ENCODE data around the gene C1QTNF12.

GRCh38 chr1:1293263-1294249 is 47.0 kb upstream of the C1QTNF12 start:
- TF ChIP-seq EZH2 (IDR thresholded peaks at IDR 0.05; ENCODE audit: borderline replicate concordance, low read depth, low read length, severe bottlenecking) (no peak), CTCF (IDR thresholded peaks at IDR 0.05; ENCODE audit: extremely low read depth in 1 of 2, insufficient read depth in 1 of 2, low read depth in 1 of 2, low read length in 2 of 2) (no peak), POLR2AphosphoS5 (IDR thresholded peaks at IDR 0.05; ENCODE audit: insufficient read depth, low read depth, low read length) (no peak), MAX (IDR thresholded peaks at IDR 0.05; ENCODE audit: insufficient read depth, insufficient read length) (no peak), FOS (IDR thresholded peaks at IDR 0.05; ENCODE audit: borderline replicate concordance, insufficient read depth, low read length) (no peak)
